Body of pancreas (tissue), 4 donors: ENCODE results near the gene SAXO2.
"Not testable (repeated sequence)": the region's sequence is repeated elsewhere in the genome, so short reads cannot be mapped to it uniquely, and the experiment has no call there.

Experiments
- POLR2A ChIP-seq, 3 donors: fragments of 450-650 bp; IDR thresholded peaks; one replicate each; pipeline ENCODE4 v1.6.1; 2016; ENCODE audit warnings: antibody characterized with exemption in 3 of 3, mild to moderate bottlenecking in 2 of 3
- TF ChIP-seq, protein P1 (sequence below), 7 experiments: fragments of 450-650 bp in 4 of 7; fragments of 200-600 bp in 3 of 7; sonication (generic) in 3 of 7; IDR thresholded peaks; one replicate each; pipeline ENCODE4 v1.5.1; 2016 to 2019; ENCODE audit warnings: antibody characterized with exemption in 7 of 7

DNA sequence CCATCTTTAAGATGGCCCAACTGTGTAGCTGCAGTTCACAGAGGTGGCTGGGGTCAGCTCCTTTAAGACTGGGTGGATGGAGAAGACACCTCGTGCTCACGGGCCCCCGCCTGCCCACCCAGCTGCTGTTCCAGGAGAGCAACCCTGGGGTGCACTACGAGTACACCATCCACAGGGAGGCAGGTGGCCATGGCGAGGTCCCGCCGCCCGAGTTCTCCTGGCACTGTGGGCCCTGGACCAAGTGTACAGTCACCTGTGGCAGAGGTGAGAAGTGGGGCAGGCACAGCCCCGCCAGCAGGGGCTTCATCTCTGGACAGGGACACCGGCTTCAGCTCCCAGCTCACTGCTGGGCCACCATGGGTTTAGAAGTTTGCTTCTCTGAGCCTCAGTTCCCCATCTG is 59.9 kb downstream of the SAXO2 start:
- not testable (repeated sequence) for TF ChIP-seq POLR2A (IDR thresholded peaks at IDR 0.05)
- TF ChIP-seq, protein P1, sequence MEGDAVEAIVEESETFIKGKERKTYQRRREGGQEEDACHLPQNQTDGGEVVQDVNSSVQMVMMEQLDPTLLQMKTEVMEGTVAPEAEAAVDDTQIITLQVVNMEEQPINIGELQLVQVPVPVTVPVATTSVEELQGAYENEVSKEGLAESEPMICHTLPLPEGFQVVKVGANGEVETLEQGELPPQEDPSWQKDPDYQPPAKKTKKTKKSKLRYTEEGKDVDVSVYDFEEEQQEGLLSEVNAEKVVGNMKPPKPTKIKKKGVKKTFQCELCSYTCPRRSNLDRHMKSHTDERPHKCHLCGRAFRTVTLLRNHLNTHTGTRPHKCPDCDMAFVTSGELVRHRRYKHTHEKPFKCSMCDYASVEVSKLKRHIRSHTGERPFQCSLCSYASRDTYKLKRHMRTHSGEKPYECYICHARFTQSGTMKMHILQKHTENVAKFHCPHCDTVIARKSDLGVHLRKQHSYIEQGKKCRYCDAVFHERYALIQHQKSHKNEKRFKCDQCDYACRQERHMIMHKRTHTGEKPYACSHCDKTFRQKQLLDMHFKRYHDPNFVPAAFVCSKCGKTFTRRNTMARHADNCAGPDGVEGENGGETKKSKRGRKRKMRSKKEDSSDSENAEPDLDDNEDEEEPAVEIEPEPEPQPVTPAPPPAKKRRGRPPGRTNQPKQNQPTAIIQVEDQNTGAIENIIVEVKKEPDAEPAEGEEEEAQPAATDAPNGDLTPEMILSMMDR (IDR thresholded peaks at IDR 0.05): not testable (repeated sequence)
